Muscle of leg (tissue), 11 donors: ENCODE measurements around the gene MVB12B. TPM values are rescaled to one million over a fixed set of nuclear protein-coding genes. Genes with fewer than 3 reads are reported as not detected.

Experiments
- DNase-seq: peaks from one replicate; pipeline ENCODE4 v3.0.0; 2013
- H3K27ac ChIP-seq: one replicate; pipeline ENCODE4 v1.5.1; 2013; ENCODE audit warnings: mild to moderate bottlenecking, low read length, control low read depth
- H3K27me3 ChIP-seq: one replicate; pipeline ENCODE4 v1.6.1; 2013; ENCODE audit warnings: low read length; ENCODE audit not compliant: control insufficient read depth, insufficient read depth
- H3K36me3 ChIP-seq: one replicate; pipeline ENCODE4 v1.6.1; 2013; ENCODE audit warnings: low read length; ENCODE audit not compliant: control insufficient read depth, insufficient read depth
- H3K4me1 ChIP-seq: one replicate; pipeline ENCODE4 v1.6.1; 2013; ENCODE audit warnings: low read length; ENCODE audit not compliant: control insufficient read depth, insufficient read depth
- H3K4me3 ChIP-seq: one replicate; pipeline ENCODE4 v1.5.1; 2013; ENCODE audit warnings: low read length, control low read depth
- H3K9me3 ChIP-seq: replicated peaks from 2 replicates; pipeline ENCODE4 v1.6.1; 2013; ENCODE audit warnings: low read depth, low read length; ENCODE audit not compliant: control insufficient read depth
- WGBS: methylation state at CpG from one replicate; pipeline ENCODE4 v1.1.5; 2013; ENCODE audit warnings: missing lambda C conversion rate; ENCODE audit not compliant: insufficient coverage; 5-methylcytosine and 5-hydroxymethylcytosine counted together
- polyA plus RNA-seq, 8 donors: library from polyadenylated mRNA; unstranded; fragments of 120-200 nt; gene quantifications; one replicate each; pipeline versions ENCODE4 v1.2.1 to v1.2.3, GENCODE V29; 2013; ENCODE audit warnings: inconsistent platforms in 1 of 8, low replicate concordance in 1 of 8; ENCODE audit not compliant: insufficient read length in 8 of 8, insufficient read depth in 1 of 8
- total RNA-seq: library from RNA; stranded (reverse); fragments of 120-200 nt; gene quantifications from one replicate; pipeline ENCODE4 v1.2.4, GENCODE V29; 2013

Gene MVB12B
- total and polyA plus RNA-seq, 9 donors, result 11.3 to 16.7 (median 15.4) TPM

DNA sequence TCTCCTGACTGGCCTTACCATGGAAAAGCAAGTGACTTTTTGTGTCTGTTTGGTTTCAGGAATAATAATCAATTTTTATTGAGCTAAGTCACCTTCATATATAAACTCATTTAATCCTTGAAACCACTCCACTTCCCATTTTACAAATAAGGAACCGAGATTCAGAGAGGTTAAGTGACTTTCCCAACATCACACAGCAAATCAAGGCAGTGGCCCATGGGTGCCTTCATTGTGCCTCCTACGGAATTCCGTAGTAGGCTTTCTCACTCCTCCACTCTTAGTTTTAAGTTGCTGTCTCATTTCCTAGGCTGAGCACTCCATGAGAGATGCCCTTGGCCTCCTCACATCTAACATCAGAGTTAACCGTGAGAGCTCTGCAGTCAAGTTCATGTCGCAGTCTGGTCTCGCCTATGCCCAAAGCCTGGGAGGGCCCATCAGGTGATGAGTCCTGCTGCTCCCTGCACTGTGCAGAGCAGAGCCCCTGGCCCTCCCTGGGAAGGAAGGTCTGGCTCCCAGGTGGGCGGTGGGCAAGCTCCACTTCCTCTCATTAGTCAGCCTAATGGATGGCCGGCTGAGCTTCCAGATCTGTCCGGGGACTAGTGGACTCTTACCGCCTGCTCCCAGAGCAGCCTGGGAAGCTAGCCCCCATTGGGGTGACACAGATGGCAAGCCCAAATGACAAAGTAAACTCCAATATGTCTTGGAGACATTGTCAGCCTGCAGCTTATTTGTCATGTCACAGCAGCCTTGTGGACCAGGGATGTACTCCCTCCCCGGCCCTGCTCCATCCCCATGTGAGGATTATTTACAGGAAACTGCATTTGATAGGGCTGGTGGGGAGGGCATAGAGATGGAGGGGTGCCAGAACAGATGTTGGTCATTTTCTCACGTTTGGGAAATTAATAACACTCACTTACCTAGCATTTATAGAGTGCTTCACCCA, 123.4 kb downstream of the MVB12B start:
- Histone ChIP-seq H3K27ac (no peak overlapping the region), H3K4me3 (no peak overlapping the region), H3K27me3 (no peaks in the 10 kb centered on the region), H3K9me3 (no peaks in the 10 kb centered on the region), H3K4me1 (no peaks in the 10 kb centered on the region), H3K36me3 (peaks cover 17% of the 10 kb centered on the region)
- WGBS, result 67% methylated on average over 9 of the region's 12 CpGs
- DNase-seq, result no peak

DNA sequence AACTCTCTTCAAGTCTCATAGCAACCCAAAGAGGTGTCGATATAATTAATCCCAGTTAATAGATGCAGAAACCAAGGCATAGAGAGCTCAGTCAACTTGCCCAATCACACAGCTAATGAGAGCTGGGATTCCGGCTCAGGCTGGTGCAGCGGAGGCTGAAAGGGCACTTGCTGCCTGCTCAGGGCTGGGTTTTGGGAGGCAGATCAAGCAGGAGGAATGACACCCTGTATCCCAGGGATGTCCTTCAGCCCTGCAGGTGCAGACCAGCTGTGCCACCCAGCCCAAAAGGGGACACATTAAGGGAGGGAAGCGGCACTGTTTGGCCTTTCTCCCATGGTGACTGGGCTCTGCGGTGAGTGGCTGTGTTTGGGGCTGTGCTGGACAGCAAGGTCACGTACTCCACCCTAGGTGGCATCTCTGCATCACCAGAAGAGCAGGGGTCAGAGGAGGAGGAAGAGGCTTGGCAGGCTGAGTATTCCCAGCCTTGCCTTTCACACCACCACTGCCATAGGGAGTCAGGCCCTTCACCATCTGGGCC, 124.1 kb downstream of the MVB12B start:
- H3K9me3 ChIP-seq, result no peaks in the 10 kb centered on the region
- no peak for DNase-seq
- peaks cover 17% of the 10 kb centered on the region for H3K36me3 ChIP-seq
- no peaks in the 10 kb centered on the region for H3K4me1 ChIP-seq
- WGBS, result 89% methylated on average over 3 of the region's 6 CpGs
- H3K27me3 ChIP-seq, result no peaks in the 10 kb centered on the region
- no peak overlapping the region for H3K4me3 ChIP-seq
- no peak overlapping the region for H3K27ac ChIP-seq

DNA sequence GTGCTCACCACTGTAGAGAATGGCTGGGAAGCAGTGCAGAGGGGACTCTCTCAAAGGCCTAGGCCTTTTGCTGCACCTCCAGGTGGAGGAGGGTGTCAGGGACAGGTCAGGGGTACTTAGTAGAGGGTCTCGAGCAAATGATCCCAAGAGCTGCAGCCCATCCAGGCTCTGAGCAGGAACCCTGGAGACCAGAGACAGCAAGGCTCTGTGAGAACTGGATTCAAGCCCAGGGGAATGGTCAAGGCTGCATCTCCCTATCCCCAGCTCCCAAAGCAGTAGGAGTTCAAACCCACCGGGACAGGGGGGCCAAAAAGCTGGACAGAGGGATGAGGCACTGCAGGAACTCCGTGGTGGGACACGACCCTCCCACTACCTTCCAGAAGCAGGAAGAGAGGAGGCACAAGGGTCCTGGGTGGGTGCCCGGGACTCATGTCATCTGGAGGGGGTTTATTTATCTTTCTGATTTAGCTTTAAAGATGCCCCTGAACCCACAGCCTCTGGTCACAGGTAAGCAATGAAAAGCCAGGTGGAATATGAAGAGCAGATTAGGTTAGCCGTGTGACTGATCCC, 124.8 kb downstream of the MVB12B start:
- H3K27me3 ChIP-seq, result no peaks in the 10 kb centered on the region
- H3K4me1 ChIP-seq, result peaks cover under 1% of the 10 kb centered on the region
- H3K4me3 ChIP-seq, result no peak overlapping the region
- no peak for DNase-seq
- WGBS, result 83% methylated on average over 2 of the region's 6 CpGs
- no peak overlapping the region for H3K27ac ChIP-seq
- peaks cover 18% of the 10 kb centered on the region for H3K36me3 ChIP-seq
- H3K9me3 ChIP-seq, result no peaks in the 10 kb centered on the region

DNA sequence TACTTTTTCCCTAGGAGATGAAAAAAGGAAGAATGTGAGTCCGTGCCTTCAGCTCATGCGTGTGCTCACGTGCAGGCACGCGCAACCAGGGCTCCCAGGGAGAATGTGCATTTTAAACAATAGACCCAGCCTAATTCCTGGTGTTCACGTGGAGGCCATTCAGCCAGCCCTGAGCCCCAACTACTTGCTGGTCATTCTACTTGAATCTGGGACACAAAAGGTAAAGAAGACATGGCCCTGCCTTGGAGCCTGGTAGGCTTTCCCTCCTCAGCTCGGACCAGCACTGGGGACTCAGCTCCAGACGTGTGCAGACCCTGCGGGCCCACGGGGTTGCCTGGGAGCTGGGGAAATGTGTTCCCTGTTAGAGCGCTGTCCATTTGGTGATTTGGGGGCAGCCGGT, 125.5 kb downstream of the MVB12B start:
- H3K9me3 ChIP-seq, result no peaks in the 10 kb centered on the region
- peaks cover 8% of the 10 kb centered on the region for H3K4me1 ChIP-seq
- H3K4me3 ChIP-seq, result no peak overlapping the region
- no peak for DNase-seq
- no peaks in the 10 kb centered on the region for H3K27me3 ChIP-seq
- H3K36me3 ChIP-seq, result peaks cover 19% of the 10 kb centered on the region
- whole genome bisulfite sequencing, result 60% methylated on average over 7 of the region's 12 CpGs
- H3K27ac ChIP-seq, result no peak overlapping the region

GRCh38 chr9:126453156-126453963, 126.7 kb downstream of the MVB12B start:
- WGBS, result 82% methylated on average over 9 of the region's 14 CpGs
- Histone ChIP-seq H3K4me1 (peaks cover 9% of the 10 kb centered on the region), H3K27me3 (no peaks in the 10 kb centered on the region), H3K27ac (no peak overlapping the region), H3K36me3 (peaks cover 19% of the 10 kb centered on the region), H3K4me3 (no peak overlapping the region), H3K9me3 (no peaks in the 10 kb centered on the region)
- no peak for DNase-seq

DNA sequence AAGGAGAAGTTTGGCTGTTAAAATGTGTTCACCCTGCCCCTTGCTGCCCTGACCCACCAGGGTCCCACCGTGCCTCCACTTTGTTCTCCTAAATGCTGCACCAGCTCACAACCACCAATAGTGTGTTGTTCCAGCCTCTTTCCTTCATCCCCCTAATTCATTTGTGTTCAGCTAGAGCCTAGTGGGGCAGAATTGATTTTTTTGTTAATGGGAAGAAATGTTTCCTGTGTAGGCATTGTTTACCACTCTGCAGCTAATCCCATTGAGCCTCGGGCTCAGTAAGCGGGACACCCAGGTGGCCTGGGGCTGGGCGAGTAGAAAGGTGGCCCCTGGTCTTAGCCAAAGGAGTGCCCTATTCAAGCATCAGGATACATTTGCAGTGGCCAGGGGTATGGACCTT, 127.6 kb downstream of the MVB12B start:
- WGBS, result 40% methylated on average over 1 of the region's 4 CpGs
- no peaks in the 10 kb centered on the region for H3K9me3 ChIP-seq
- H3K4me3 ChIP-seq, result no peak overlapping the region
- no peak overlapping the region for H3K27ac ChIP-seq
- DNase-seq, result no peak
- H3K4me1 ChIP-seq, result peaks cover 11% of the 10 kb centered on the region
- no peaks in the 10 kb centered on the region for H3K27me3 ChIP-seq
- H3K36me3 ChIP-seq, result peaks cover 19% of the 10 kb centered on the region

DNA sequence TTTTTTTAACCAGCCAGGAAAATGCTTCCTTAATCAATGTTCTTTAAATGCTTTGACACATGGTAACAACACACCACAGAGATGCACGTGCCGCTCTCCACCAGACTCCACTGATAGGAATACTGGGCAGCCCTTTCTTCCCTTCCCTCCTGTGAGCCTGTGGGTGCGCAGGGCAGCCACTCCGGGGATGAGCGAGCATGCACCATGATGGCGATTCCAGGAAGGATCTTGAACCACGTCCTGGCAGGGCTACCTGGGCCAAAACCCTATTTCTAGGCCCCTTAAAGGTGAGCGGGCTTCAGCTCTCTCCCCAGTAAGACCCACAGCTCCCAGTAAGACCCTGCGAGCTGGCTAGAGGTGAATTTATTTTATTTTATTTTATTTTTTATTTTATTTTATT, 128.2 kb downstream of the MVB12B start:
- 88% methylated on average over 3 of the region's 9 CpGs for WGBS
- H3K4me1 ChIP-seq, result peaks cover 12% of the 10 kb centered on the region
- H3K4me3 ChIP-seq, result no peak overlapping the region
- H3K9me3 ChIP-seq, result no peaks in the 10 kb centered on the region
- DNase-seq, result no peak
- H3K36me3 ChIP-seq, result peaks cover 19% of the 10 kb centered on the region
- H3K27ac ChIP-seq, result no peak overlapping the region
- H3K27me3 ChIP-seq, result no peaks in the 10 kb centered on the region

- peak; percentile 82 for DNase-seq
- H3K27me3 ChIP-seq, result no peaks in the 10 kb centered on the region
- H3K4me1 ChIP-seq, result peaks cover 20% of the 10 kb centered on the region
- H3K9me3 ChIP-seq, result no peaks in the 10 kb centered on the region
- 22% methylated on average over 10 of the region's 16 CpGs for WGBS
- H3K4me3 ChIP-seq, result no peak overlapping the region
- peak overlapping the region; percentile 49 for H3K27ac ChIP-seq
- peaks cover 17% of the 10 kb centered on the region for H3K36me3 ChIP-seq
Observed at GRCh38 chr9:126456441-126457174, 130.0 kb downstream of the MVB12B start.

- H3K27ac ChIP-seq, result no peak overlapping the region
- no peak overlapping the region for H3K4me3 ChIP-seq
- WGBS, result no CpG with 5 or more reads among the region's 5 CpGs
- no peak for DNase-seq
- H3K27me3 ChIP-seq, result no peaks in the 10 kb centered on the region
- H3K4me1 ChIP-seq, result peaks cover 20% of the 10 kb centered on the region
- peaks cover 14% of the 10 kb centered on the region for H3K36me3 ChIP-seq
- H3K9me3 ChIP-seq, result no peaks in the 10 kb centered on the region
Observed at GRCh38 chr9:126457175-126457547, 130.5 kb downstream of the MVB12B start.
